ENCODE measurements around the gene IRF2BPL.

- TF ChIP-seq POLR2A (IDR thresholded peaks at IDR 0.05) = no peak
- TF ChIP-seq CTCF (IDR thresholded peaks at IDR 0.05) = peak in 5 of 7 experiments; percentile 75 to 92 (median 83)
Measured at GRCh38 chr14:77067632-77068516, 39.4 kb upstream of the IRF2BPL start.
